Retinal pigment epithelial cell (primary cell): ENCODE measurements around the gene TSKU.

Source experiments
- DNase-seq: peaks from one replicate; pipeline ENCODE4 v3.0.0-alpha.2; 2010; ENCODE audit warnings: low read depth
- H3K4me3 ChIP-seq: 2 replicates; pipeline ENCODE4 v1.5.1; 2011; ENCODE audit warnings: mild to moderate bottlenecking, low read length, control low read depth, moderate library complexity
- TF ChIP-seq, protein P1 (sequence below): conservative IDR thresholded peaks from 2 replicates; pipeline ENCODE4 v1.5.1; 2011; ENCODE audit warnings: low read depth, low read length, control low read depth, inconsistent platforms

TSKU gene

DNA sequence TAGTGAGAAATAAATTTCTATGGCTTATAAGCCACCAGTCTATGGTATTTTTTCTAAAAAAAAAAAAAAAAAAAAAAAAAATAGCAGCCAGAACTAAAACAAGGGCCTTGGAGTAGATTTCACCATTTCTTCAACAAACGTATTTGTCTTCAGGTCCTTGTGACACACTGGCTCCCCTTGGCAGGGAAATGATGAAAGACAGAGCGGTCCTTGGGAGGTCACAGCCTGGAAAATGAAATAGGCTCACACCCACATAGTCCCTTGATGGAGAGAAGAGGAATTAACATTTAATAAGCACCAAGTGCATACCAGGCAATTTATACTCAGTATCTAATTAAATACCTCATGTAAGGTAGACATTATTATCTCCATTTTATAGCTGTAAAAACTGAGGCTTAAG lies 51.9 kb downstream of the TSKU start:
- no peak overlapping the region for H3K4me3 ChIP-seq
- TF ChIP-seq, protein P1, sequence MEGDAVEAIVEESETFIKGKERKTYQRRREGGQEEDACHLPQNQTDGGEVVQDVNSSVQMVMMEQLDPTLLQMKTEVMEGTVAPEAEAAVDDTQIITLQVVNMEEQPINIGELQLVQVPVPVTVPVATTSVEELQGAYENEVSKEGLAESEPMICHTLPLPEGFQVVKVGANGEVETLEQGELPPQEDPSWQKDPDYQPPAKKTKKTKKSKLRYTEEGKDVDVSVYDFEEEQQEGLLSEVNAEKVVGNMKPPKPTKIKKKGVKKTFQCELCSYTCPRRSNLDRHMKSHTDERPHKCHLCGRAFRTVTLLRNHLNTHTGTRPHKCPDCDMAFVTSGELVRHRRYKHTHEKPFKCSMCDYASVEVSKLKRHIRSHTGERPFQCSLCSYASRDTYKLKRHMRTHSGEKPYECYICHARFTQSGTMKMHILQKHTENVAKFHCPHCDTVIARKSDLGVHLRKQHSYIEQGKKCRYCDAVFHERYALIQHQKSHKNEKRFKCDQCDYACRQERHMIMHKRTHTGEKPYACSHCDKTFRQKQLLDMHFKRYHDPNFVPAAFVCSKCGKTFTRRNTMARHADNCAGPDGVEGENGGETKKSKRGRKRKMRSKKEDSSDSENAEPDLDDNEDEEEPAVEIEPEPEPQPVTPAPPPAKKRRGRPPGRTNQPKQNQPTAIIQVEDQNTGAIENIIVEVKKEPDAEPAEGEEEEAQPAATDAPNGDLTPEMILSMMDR, result no peak
- no peak for DNase-seq

DNA sequence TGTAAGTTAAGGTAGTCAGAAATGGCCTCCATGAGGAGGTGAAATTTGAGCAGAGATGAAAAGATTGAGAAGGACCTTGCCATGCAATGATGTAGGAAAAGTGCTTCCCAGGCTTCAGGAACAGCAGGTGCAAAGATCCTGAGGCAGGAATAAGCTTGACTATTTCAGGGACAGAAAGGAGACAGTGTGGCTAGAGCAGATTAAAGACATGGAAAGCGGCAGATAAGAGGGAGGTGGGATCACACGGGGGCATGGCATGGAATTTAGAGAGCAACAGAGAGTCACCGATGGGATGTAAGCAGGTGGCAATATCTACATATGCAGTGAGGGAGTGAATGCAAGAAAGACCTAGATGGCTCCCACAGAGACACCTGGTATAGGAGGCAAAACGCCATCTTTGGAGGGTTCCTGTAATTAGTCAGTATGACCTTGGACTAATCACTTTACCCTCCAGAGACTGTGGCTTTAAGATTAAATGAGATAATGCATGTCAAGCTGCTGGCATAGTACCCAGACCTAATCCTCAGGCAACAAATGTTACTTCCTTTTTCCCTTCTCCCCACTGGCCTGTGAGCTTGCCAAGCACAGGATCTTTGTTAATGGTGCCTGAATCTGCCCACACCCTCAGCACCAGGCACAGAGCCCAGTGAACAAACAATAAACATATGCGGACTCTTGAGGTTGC lies 52.9 kb downstream of the TSKU start:
- H3K4me3 ChIP-seq, result no peak overlapping the region
- TF ChIP-seq, protein P1, result no peak
- DNase-seq, result no peak

DNA sequence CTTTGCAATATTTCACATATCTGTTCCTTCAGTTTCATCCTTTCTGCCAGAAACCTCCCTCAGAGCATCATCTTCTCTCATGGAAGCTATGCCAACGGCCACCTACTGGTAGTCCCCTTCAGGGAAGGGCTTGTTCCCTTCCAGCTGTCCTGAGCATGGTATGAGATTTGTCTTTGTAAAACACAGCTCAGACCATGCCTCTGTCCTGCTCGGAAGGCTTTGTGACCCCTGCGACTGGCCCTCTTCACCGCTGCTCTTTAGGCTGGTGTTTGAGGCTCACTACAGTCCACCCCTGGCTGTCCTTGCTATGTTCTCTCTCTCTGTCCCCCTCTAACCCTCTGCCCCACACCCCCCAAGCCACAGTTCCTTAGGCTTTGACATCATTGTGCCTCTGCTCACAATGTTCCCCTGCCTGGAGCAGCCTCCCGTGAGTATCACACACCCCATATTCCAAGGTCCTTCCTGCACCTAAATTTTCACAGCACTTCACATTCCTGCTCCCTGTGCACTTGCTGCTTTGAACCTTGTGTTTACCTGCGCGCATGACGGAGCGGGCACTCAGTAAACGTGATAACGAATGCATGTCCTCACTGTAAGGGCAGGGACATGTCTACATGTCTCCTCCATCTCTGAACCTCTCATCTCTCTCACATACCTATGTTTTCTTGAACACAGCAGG lies 53.6 kb downstream of the TSKU start:
- H3K4me3 ChIP-seq, result no peak overlapping the region
- TF ChIP-seq, protein P1, result no peak

DNA sequence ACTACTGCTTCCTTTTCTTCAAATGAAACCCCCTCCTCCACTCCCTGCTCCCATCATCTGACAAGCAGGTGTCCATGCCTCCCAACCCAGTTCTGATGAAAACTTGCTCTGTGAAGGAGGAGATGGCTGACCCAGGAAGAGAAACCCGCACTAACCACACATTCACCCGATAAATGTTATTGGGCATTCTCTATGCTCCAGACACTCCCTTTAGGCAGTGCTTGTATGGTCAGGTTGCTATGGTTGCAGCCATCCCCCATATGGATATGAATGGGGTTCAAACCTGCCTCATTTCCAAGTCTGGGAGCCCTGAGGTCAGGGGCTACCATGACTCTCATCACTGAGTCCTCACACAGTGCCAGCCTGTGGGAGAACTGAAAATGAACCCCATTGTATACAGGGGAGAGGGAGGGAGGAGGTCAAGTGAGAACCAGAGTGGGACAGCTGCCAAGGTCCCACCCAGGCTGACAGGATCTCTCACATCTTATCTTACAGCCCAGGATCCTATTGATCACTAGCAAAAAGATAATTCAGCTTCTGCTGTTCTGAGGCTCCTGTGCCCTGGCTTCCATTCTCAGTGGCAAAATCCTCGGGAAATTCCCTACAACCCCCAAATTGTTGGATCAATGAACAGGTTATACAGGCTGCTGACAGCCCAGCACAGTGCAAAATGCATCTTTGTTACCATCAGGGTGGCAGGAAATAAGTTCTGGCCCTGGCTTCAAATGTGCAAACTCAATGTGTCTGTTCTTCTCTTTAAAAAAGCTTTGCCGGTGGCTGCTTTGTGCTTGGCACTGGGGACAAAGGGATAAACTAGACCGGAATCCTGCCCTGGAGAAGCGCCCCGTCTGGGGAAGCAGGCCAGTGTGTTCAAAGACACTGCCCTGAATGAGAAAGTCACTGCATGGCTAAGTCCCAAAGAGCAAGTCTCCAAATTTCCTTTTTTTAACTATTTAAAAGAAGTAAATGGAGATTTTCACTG lies 54.8 kb downstream of the TSKU start:
- no peak for DNase-seq
- TF ChIP-seq, protein P1, result no peak
- H3K4me3 ChIP-seq, result no peak overlapping the region

More for the DNA sequence above, 53.6 kb downstream of the TSKU start:
- no peak for DNase-seq

DNA sequence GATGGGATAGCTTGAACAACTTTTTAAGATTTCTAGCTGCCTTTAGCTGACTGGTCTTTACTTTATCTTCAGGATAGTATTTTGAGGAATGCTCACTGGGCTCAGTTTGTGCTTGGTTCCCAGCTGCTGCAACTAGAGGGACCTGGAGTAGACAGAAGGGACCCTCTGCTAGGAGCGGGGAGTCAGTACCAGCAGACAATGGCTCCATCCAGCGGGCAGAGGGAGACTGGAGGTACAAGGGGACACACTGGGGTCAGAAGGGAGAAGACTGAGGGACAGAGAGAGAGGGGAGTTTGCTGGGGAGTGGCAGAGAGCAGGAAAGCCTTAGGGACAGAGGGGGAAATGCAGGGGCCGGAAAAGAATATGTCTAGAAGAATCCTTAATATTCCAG lies 55.5 kb downstream of the TSKU start:
- no peak for DNase-seq
- TF ChIP-seq, protein P1, result peak; percentile 37
- H3K4me3 ChIP-seq, result no peak overlapping the region

DNA sequence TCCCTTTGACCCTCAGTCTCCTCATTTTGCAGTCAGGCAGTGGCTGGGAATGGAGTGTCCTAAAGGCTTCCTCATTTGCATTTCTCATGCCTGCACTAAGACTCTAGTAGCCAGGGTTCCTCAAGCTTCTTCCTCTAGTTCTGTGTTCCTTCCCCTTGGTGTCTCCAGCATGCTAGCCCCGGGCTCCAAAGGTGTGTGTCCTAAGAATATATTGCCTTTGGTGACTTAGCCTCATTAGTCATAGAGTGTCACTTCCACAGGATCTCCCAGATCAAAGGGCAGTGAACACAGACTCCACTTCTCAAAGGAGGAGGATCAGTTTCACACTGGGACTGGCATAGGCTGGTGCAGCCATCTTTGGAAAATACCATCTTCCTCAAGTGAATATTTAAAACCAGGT lies 56.2 kb downstream of the TSKU start:
- no peak overlapping the region for H3K4me3 ChIP-seq
- TF ChIP-seq, protein P1, result no peak
- no peak for DNase-seq
